ENCODE results near the gene EDN1. TPM values are rescaled to one million over a fixed set of nuclear protein-coding genes. Genes with fewer than 3 reads are reported as not detected.

Gene EDN1
- total and polyA plus RNA-seq, 2 of the 13 experiments (the other 11 are each of a cell fraction or from before 2014, with no cell fraction given) = 0.15 to 1.2 TPM

DNA sequence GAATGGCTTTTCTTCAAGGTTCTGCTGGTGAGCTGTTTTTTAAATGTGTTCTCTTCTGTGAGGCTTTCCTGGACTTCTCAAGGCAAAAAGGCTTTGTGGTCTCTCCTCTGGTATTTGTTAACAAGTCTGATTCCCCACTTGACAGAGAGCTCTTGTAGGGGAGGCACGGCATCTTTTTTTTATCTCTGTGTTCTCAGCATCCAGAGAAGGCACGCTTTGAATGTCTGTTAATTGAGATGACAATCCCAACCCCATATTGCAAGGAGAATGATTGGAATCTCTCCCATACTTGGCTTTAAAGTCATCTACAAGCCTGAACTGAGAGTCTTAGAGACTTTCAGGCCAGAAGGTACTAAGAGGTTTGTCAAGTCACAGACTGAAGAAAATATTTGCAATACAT, 22.6 kb downstream of the EDN1 start:
- Histone ChIP-seq H3K27me3 (ENCODE audit: control insufficient read depth in 1 of 2, insufficient read depth in 2 of 2, low read length in 2 of 2) (no peaks in the 10 kb centered on the region), H3K4me2 (ENCODE audit: low read depth, low read length) (no peak overlapping the region), H3K36me3 (replicated peaks in 1 of 2; ENCODE audit: control insufficient read depth in 1 of 2, insufficient read depth in 2 of 2, low read length in 2 of 2) (no peaks in the 10 kb centered on the region), H2AFZ (ENCODE audit: low read length) (peak overlapping the region; percentile 3), H3K4me3 (replicated peaks in 1 of 3; ENCODE audit: insufficient read depth in 1 of 3, low read depth in 2 of 3, low read length in 3 of 3) (no peak overlapping the region), H3K4me1 (ENCODE audit: insufficient read depth, low read length) (no peaks in the 10 kb centered on the region), H4K20me1 (ENCODE audit: insufficient read depth, low read length) (no peaks in the 10 kb centered on the region), H3K27ac (ENCODE audit: extremely low read length, insufficient read depth, low read length) (no peak overlapping the region), H3K9me3 (ENCODE audit: low read length) (no peaks in the 10 kb centered on the region), H3K79me2 (ENCODE audit: insufficient read depth, low read length) (no peaks in the 10 kb centered on the region), H3K9ac (ENCODE audit: insufficient read depth, low read depth, low read length) (no peak overlapping the region)
- FAIRE-seq = no peak
- DNase-seq (ENCODE audit: low spot score) = no peak
- 34% methylated on average over 2 of the region's 2 CpGs for WGBS (ENCODE audit: low lambda C conversion rate)
- in situ Hi-C loops (cut with HindIII; ENCODE audit: extremely low pct_ligation_motif_present, low pct_unique_long_range_greater_than_20kb) (no loop called here), intact Hi-C loops (cut with micrococcal nuclease; ENCODE audit: unreplicated experiment) (no loop called here)
- BruUV-seq (replicated peaks) = no TSS peak
- ChIA-PET CTCF (ENCODE audit: low intra/inter-chr PET ratio, low total read pairs) (no interaction called here), POLR2A (no interaction called here)
- no peak for ATAC-seq
- no peak for TF ChIP-seq ZFP37 (CRISPR knock-in tag; IDR thresholded peaks at IDR 0.05; ENCODE audit: borderline replicate concordance)
- no peak for TF ChIP-seq ZNF343 (CRISPR knock-in tag; IDR thresholded peaks at IDR 0.05)
- TF ChIP-seq, protein P1, sequence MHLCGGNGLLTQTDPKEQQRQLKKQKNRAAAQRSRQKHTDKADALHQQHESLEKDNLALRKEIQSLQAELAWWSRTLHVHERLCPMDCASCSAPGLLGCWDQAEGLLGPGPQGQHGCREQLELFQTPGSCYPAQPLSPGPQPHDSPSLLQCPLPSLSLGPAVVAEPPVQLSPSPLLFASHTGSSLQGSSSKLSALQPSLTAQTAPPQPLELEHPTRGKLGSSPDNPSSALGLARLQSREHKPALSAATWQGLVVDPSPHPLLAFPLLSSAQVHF (CRISPR knock-in tag; IDR thresholded peaks at IDR 0.05) = no peak
- TF ChIP-seq, protein P2, sequence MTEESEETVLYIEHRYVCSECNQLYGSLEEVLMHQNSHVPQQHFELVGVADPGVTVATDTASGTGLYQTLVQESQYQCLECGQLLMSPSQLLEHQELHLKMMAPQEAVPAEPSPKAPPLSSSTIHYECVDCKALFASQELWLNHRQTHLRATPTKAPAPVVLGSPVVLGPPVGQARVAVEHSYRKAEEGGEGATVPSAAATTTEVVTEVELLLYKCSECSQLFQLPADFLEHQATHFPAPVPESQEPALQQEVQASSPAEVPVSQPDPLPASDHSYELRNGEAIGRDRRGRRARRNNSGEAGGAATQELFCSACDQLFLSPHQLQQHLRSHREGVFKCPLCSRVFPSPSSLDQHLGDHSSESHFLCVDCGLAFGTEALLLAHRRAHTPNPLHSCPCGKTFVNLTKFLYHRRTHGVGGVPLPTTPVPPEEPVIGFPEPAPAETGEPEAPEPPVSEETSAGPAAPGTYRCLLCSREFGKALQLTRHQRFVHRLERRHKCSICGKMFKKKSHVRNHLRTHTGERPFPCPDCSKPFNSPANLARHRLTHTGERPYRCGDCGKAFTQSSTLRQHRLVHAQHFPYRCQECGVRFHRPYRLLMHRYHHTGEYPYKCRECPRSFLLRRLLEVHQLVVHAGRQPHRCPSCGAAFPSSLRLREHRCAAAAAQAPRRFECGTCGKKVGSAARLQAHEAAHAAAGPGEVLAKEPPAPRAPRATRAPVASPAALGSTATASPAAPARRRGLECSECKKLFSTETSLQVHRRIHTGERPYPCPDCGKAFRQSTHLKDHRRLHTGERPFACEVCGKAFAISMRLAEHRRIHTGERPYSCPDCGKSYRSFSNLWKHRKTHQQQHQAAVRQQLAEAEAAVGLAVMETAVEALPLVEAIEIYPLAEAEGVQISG (CRISPR knock-in tag; IDR thresholded peaks at IDR 0.05) = no peak
- no peak for TF ChIP-seq ZNF777 (CRISPR knock-in tag; IDR thresholded peaks at IDR 0.05)
- no peak for TF ChIP-seq FIP1L1 (IDR thresholded peaks at IDR 0.05; ENCODE audit: borderline replicate concordance, insufficient read depth, low read depth, low read length)
- TF ChIP-seq, protein P3, sequence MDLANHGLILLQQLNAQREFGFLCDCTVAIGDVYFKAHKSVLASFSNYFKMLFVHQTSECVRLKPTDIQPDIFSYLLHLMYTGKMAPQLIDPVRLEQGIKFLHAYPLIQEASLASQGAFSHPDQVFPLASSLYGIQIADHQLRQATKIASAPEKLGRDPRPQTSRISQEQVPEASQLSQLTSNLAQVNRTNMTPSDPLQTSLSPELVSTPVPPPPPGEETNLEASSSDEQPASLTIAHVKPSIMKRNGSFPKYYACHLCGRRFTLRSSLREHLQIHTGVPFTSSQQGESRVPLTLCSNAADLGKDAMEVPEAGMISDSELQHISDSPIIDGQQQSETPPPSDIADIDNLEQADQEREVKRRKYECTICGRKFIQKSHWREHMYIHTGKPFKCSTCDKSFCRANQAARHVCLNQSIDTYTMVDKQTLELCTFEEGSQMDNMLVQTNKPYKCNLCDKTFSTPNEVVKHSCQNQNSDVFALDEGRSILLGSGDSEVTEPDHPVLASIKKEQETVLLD (CRISPR knock-in tag; IDR thresholded peaks at IDR 0.05; ENCODE audit: low read depth) = no peak
- no peak for TF ChIP-seq RARA (CRISPR knock-in tag; IDR thresholded peaks at IDR 0.05)
- no peak for TF ChIP-seq SMAD1 (CRISPR knock-in tag; IDR thresholded peaks at IDR 0.05; ENCODE audit: borderline replicate concordance, low read depth)
- TF ChIP-seq ARHGAP35 (CRISPR knock-in tag; IDR thresholded peaks at IDR 0.05; ENCODE audit: borderline replicate concordance) = no peak
